ENCODE measurements around the gene SEMA4F.

Gene SEMA4F

DNA sequence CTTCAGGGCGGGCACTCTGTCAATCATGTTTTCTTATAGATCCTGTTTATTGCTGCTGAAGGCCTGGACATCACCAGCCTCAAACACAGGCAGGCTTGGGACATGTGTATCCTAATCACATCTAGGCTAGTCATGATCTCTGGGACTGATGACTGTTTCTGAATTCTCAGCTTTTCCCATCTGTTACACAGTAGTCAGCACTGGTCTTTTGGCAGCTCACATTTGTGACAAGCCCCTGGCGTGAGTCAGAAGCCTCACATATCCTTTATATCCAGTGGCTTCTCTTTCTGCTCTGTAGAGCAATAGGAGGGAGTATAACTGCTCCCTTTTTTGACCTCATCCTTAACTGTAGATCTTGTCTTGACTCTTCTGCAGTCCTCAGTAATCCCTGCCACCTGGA is 4.5 kb downstream of the SEMA4F start:
- DNase-seq (ENCODE audit: low read depth, low spot score): no peak

DNA sequence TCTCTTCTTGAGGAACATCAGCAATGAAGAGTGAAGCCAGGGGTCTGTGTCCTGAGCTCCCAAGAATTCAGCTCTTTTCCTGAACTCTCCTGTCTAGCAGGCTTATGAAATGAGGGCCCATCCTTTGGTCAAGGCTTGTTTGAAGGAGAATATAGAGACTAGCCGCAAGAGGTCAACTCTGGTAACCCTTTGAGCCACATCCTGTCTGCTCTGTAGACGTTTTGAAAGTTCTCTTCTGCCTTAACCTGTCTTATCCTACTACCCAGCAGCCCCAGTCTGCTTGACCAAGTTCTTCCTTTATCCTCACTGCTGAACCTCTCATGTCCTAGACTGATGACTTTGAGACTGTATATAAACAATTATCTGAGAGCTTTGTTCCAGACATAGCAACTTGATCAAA is 5.4 kb downstream of the SEMA4F start:
- no peak for DNase-seq (ENCODE audit: low read depth, low spot score)

DNA sequence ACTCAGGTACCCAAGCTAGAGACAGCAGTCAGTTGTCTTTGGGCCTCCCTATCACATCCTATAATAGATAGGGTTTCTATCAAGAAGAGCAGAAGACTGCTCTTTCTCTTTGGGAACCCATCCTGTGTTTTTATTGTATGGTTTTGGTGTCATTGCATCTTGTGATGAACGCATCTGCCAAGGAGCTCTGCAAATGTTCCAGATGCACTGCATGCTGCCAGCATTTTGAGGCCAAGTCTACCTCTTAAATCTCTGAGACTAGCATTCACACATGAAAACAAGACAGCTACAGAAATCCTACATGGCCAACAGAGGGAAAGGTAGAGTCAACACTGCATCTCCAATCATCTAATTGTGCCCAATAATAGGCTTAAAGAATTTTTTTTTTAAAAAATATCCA is 14.0 kb downstream of the SEMA4F start:
- DNase-seq (ENCODE audit: low read depth, low spot score): no peak

DNA sequence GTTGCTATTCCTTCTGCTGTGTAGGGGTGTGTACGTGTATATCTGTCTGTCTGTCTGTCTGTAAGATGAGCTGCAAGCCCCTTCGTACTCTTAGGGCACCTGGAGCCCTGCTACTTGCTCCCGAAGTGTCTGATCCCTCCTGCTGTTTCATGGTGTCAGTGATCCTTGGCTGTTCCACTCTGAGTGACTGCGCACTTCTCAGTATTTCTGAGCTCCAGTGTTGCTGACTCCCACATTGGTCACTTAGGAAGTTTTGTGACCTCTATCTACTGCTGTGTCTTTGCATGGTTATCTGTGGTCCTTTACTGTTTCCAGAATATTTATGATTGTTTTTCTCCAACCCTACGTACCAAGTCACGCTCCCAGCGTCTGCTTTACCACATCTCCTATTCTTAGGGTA is 16.2 kb downstream of the SEMA4F start:
- no peak for DNase-seq (ENCODE audit: low read depth, low spot score)

DNA sequence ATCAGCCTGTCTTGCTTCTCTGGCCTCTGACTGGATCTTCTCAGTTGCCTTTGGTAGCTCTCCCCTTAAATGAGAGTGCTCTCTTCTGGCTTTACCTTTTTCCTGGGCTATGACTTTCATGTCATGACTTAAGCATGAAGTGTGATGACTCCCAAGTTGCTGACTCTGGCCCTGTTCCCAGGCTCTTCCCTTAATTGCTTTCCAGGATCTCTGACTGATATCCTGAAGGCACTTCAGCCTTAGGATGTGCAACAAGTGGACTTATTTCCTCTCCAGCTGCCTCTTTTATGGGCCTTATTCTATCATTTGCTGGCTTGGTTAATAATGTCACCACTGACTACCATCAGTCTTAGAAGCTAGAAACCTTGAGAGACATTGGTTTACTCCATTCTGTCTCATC is 17.4 kb downstream of the SEMA4F start:
- no peak for DNase-seq (ENCODE audit: low read depth, low spot score)

DNA sequence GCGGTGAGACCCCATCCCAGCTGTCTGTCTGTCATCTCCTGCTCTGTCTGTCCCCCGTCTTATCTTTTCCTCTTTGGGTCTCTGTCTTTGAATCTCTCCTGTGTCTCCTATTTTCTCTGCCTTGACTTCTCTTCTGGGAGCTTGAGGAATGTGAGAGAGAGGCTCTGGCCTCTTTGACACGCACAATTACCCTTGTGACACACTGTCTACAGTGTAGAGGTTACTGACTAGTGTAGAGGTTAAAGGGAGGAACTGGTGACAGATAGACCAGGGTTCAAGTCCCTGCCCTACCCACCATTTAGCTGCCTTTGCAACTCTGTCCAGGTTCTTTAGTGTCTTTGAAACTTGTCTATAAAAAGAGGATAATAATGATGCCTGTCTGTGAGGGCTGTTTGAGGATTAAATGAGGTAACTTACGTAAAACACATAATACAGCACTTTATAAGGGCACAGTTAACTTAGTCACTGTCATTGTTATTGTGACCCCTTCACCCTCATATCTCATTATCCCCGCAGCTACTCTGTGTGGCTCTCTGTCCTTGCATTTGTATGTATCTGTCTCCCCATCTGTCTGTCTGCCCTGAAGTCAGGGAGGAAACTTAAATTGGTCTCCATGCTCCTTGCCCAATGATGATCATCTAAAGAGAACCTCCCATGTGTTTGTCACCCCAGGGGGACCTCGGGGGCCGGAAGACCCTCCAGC is 19.9 kb downstream of the SEMA4F start:
- DNase-seq (ENCODE audit: low read depth, low spot score): no peak

DNA sequence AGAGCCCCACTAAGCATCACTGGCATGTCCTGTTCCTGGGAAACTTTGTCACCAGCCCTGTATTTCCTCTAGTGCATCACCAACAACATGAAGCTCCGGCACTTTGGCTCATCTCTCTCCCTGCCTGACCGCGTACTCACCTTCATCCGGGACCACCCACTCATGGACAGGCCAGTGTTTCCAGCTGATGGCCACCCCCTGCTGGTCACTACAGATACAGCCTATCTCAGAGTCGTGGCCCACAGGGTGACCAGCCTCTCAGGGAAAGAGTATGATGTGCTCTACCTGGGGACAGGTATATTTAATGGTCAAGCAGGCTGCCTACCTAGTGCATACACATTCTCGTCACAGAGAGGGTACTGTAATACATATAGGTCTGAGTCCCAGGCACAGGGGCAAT is 21.0 kb downstream of the SEMA4F start:
- DNase-seq (ENCODE audit: low read depth, low spot score): no peak

DNA sequence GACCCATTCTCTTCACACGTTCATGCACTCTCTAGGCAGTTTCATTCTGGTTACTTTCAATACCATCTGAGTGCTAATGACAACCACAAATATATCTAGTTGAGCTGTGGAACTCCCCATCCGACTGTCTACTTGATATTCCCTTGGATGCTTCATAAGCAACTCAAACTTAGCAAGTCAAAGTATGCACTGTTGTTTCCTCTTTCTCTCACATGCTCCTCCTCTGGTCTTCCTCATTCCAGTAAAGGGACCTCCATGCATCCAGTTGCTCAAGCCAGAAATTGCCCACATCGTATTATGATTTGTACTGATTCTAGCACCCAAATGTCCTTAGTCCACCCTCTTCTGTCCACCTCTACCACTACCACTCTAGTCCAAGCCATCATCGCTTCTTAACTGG is 22.3 kb downstream of the SEMA4F start:
- DNase-seq (ENCODE audit: low read depth, low spot score): no peak

DNA sequence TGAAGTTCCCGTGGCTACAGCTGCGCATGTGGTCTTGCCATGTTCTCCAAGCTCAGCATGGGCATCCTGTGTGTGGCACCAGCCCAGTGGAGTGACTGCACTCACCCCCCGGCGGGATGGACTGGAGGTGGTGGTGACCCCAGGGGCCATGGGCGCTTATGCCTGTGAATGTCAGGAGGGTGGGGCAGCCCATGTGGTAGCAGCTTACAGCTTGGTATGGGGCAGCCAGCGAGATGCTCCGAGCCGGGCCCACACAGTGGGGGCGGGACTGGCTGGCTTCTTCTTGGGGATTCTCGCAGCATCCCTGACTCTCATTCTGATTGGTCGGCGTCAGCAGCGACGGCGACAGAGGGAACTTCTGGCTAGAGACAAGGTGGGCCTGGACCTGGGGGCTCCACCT is 25.6 kb downstream of the SEMA4F start:
- DNase-seq (ENCODE audit: low read depth, low spot score): no peak

DNA sequence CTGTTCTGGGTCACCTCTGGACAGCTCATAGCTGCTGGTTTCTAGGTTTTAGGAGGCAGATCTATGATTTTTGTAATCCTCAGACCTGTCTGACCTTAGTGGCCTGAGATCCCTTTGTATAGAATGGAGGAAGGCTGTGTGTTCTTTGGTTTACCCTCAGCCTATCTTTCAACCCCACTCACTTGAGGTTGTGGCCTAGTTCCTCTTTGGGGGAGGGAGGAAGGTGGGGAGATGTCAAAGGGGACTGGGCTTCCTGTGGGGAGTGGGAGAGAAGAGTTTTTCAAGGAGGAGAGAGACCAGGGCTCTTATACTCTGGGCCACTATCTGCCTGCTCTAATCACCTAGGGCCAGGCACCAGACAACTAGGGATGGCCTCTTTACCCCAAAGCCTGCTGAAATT is 28.5 kb downstream of the SEMA4F start:
- no peak for DNase-seq (ENCODE audit: low read depth, low spot score)

DNA sequence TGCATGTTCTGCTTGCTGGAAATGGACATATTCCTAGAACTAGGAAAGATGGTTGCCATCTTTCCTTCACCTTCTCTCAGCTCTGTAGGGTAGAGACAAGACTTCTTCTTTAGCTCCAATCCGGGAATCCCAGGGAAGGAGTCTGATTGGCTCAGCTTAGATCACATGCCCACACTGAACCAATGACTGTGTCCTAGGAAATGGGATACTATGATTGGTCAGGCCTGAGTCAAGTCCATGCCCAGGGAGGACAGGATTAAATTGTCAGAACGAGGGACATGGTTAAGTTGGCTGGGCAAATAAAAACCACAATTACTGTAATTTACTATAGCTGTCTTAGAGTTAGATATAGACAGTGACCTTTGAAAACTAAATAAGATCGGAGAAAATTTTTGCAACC is 31.4 kb downstream of the SEMA4F start:
- no peak for DNase-seq (ENCODE audit: low read depth, low spot score)

DNA sequence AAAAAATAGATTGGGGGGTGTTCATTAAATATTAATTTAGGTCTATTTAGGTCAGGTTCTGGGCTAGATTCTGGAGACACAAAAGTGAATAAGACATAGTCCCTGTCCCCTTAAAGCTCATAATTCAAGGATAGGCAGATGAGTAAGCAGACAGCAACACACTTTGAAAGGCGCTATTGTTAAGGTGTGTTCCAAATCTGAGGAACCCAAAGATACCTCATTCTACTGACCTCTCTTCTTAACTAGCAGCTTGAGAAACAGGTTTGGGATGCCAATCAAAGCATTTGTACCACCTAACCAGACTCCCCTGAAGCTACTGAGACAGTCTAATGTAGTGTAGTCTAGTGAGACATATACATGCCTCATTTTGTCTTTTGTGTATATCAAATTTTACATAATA is 34.8 kb downstream of the SEMA4F start:
- DNase-seq (ENCODE audit: low read depth, low spot score): no peak

DNA sequence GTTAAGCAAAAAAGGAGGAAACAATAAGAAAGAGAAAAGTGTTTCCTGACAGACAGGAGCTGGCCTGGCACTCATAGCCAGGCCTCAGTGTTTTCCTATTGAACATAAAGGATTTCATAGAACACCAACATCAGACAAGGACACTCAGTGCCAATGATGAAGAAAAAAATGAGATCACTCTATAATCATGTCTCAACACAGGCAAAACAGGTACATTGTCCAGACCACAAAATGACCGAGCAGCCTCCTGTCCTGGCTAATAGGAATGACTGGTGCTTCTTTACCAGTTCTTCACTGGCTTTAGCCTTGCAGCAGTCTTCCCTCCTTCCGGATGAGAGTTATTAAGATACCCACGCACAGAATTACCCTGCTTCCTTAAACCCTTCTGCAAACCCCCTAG is 35.6 kb downstream of the SEMA4F start:
- no peak for DNase-seq (ENCODE audit: low read depth, low spot score)

DNA sequence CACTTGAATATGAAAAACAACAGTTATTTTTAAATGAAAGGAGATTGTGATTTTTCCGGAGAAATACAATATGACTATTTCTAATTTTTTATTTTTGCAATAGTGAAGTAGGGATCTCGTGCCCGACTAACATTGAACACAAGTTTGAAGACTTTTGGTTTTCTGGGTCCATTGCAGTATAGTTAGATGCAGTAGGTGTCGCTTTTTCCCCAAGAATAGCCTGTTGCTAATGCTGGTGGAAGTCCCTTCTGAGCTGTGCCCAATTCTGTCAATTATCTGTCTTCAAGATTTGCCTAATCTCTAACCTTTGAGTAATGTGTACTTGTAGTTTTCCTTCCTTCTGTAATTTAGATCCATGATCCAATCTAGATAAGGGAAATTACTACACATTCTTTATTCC is 36.5 kb downstream of the SEMA4F start:
- DNase-seq (ENCODE audit: low read depth, low spot score): no peak

DNA sequence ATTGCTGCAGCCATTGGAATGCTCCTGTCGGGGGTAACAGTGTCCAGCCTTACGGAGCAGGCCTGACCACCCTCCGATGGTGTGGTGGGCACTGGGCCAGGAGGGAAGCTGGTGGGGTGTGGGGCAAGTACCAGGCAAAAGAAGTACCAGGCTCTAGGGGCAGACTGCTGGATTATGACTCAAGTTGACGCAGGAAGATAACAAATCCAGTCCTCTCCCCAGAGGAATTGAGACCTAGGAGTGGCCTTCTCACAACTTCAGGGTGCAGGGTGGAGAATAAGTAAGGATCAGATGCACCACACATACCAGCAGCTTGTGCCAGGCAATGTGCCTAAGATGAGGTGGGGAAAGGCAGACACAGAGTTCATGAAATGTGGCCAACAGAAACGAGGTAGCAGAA is 37.9 kb downstream of the SEMA4F start:
- DNase-seq (ENCODE audit: low read depth, low spot score): no peak

DNA sequence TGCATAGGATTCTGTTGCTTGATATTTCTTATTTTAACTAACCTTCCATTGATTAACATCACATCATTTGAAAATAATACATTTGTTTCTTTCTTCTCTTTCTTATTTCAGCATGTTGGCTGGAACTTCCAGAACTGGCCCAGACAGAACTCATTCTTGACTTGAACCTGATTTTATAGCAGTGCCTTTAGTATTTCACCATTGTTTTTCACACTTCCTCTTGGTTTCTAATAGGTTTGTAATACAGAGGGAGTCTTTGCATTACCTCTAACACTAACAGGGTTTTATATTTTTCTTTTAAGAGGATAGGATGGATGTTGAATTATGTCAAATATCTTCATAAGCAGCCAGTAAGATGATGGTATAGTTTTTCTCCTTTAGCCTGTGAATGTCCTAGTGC is 39.2 kb downstream of the SEMA4F start:
- no peak for DNase-seq (ENCODE audit: low read depth, low spot score)

DNA sequence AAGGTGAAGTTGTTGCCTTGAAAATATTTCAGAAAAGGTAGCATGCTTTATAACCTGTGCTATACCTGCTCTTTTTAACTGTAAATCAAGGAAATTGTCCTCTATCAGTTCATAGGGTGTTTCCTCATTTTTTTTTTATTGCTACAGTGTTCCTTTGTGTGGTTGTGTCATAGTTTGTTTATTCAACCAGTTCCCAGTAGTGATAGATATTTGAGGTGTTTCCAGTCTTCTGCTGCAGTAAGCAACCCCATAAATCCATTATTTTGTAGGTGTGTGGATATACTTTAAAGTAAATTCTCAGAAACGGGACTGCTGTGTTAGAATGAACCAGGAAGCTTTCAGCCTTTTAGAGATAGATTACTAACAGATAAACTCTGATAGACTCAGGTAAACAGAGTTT is 39.6 kb downstream of the SEMA4F start:
- DNase-seq (ENCODE audit: low read depth, low spot score): no peak

DNA sequence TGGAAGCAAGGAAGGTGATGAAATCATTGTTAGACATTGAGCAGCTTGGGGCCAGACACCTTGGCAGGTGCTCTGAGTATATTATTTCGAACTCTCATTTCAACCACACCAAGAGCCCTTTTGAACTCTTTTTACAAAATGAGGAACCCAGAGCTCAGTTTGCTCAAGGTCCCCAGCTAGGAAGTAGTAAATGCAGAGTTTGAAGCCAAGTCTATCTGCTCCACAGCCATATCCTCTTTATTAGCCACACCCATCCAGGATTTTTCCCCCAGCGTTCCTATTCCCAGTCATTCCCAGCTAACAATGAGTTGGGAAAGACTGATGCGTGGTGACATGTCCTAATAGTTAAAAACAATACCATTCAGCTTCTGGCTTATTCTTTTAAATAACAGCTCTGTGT is 40.2 kb downstream of the SEMA4F start:
- no peak for DNase-seq (ENCODE audit: low read depth, low spot score)

DNA sequence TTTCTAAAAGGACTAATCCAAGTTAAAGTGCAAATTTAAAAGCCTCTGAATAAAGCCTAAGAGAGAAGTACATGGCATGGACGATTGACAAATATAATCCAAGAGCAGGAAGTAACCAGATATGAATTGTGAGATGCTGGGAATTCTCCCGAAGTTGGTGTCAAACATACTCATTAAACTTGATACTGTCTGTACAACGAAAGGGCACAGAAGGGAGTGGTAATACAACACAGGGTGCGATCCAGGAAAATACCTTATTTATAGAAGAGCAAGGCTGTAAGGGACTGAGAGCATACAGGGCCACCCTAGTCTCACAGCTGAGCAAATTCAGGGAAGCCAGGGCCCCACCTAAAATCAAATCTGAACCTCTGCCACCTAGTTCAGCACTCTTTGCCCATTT is 41.6 kb downstream of the SEMA4F start:
- no peak for DNase-seq (ENCODE audit: low read depth, low spot score)

DNA sequence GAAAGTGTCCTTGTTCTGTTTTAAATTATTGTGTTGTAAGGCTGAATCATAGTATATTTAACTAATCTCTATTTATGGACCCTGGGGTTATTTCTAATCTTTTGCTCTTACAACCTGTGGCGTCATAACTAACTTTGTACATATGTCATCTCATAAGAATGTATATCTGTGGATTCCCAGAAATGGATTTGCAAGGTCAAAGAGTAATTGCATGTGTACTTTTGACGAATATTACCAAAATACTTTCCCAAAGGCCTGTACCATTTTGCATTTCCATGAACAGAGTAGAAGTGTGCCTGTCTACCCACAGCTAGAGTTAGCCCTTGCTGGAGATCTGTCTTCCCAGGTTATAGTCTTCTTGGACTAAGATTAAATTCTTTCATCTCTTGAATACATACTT is 42.8 kb downstream of the SEMA4F start:
- no peak for DNase-seq (ENCODE audit: low read depth, low spot score)

DNA sequence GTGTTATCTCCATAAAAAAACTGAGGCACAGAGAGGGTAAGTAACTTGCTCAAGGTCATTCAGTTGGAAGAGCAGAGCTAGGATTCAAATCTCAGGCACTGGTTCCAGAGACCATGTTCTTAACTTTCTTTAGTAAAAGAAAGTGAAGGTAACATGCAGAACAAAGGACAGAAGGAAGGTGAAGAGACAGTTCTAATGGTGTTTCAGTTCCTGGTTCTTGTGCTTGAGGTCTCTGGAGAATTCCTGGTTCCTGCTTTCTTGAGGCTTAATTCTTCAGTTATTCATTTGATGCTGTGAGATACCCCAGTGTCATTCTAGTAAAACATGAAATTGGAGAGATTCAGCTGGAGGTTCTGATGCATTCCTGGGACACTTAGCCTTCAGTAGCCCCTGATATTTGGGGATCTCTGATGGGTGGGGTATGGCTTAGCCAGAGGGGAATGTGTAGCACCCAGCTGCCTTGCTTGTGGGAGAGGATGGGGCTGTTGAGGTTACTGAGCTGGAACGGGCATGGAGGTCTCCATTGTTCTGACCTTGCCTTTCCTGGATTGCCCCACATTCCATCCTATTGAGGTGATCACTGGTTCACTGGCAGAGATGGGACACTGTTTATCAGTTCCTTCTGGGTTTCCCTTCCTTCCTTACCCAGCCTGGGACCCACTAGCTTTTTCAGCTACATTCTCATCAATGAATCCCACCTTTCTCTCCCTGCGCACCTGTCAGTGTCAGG is 46.8 kb downstream of the SEMA4F start:
- DNase-seq (ENCODE audit: low read depth, low spot score): no peak

DNA sequence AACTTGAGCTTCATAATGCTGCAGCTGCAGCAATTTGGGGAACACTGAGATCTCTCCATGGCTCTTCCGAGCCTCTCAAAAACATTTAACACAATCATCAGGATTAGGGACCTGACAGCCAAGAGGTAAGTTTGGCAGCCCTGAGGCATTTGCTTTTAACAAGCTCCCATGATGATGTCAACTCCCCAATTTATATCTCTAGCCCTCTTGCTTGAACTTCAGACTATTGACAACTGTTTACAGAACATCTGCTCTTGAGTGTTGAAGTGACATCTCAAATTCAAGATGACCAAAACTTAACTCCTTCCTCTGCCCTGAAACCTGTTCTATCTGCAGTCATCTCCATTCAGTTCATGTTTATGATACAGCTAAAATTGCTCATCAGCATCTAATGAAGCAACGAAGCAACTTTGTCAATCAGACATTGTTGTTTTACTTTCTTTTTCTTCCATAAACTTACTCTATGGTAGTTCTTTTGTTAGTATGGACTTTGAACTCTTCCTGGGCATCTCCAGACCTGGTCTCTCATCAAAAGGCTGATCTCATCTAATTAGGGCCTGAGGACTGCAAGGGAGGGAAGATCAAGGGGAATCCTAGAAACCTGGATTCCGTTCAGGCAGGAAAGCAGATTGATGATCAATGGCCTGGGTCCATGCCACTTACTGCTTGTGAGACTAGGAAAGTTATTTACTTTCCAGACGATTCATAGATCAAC is 48.1 kb downstream of the SEMA4F start:
- DNase-seq (ENCODE audit: low read depth, low spot score): no peak

DNA sequence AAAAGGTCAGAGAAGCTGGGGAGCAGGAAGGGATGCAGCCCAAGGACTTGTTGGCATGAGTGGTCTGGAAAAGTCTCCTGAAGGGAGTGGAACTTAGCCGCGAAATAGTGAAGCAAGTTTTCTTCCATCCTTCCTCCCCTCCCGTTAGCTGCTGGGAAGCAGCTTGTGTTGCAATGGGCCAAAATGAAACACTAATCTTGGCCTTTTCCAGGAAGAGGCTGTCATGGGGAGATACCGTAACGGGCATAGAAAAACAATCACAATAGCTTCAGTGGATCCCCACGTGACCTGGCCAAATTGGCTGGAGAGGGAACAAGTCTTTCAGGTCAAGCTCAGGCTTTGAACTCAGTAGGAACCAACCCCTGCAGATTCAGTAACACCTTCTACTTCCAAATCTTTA is 49.3 kb downstream of the SEMA4F start:
- no peak for DNase-seq (ENCODE audit: low read depth, low spot score)
